GM18520 (cell line): ENCODE data around the gene PATJ.
"Not testable (repeated sequence)": the region's sequence is repeated elsewhere in the genome, so short reads cannot be mapped to it uniquely, and the experiment has no call there.

Experiments
- ATAC-seq: cut with Tn5 transposase; IDR thresholded peaks from one replicate; pipeline ENCODE4 v1.9.1; 2021; ENCODE audit not compliant: unreplicated experiment

PATJ gene

DNA sequence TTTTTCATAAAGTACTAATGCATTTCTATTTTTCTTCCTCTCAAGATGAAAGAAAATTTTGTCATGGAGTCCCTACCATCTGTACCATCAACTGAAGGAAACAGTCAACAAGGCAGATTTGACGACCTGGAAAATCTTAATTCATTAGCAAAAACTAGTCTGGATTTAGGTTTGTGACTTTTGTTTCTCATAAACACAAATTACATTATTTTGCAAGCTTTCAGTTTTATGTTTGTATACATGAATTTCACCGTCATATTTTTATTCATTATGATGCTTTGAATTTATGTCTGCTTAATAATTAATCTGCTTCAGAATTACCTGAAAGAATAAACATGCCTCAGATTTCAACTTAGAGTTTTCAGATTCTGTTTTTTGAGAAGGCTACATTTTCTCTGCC is 132.9 kb downstream of the PATJ start:
- no peak for ATAC-seq

DNA sequence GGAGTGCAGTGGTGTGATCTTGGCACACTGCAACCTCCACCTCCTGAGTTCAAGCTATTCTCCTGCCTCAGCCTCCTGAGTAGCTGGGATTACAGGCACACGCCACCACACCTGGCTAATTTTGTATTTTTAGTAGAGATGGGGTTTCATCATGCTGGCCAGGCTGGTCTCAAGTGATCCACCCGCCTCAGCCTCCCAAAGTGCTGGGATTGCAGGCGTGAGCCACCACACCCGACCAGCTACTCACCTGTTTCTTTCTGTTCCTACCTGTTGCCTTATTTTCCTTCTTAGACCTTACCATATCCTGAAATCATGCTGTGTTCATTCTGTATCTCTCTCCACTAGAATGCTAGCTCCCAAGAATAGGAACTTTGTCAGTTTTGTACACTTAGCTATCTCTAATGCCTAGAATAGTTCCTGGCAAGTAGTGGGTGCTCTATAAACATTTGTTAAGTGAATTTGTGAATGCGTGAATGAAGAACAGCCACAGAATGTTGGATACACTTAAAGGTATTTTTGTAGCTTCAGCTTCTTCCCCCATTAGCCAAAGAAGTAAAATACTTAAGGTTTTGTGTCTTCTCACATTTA is 137.7 kb downstream of the PATJ start:
- not testable (repeated sequence) for ATAC-seq

DNA sequence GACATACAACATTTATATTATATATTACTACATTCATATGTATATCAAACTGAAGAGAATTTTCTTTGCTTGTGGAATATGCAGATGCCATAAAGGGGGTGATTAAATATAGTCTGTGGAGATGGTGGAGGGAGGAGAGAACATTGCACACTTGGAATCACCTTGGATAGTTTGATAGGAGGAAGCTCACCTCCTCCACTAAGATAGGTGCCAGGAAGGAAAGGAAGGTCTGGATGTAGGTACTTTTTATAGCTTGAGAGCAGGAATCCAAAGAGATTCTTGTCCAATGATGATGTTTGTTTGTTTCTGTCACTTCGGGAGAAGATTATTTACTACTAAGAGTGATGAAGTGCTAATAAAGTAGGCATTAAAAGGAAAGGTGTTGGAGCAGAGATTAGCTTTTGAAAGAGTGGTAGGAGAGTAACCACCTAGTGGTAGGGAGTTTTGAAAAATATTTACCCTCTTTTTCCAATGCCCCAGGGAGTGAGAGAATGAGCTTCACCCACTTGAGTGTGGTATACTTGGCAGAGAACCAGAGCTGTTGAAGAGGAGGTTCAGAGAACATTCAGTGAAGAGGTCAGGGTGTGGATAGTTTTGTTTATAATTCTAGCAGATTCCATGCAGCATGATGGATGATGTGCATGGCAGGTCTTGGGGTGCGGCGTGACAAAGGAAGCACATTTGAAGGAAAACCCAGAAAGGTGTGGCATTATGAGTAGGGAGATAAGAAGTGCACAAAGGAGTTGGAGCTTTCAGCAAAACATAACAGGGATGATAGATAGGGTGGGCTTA is 145.0 kb downstream of the PATJ start:
- ATAC-seq: no peak

DNA sequence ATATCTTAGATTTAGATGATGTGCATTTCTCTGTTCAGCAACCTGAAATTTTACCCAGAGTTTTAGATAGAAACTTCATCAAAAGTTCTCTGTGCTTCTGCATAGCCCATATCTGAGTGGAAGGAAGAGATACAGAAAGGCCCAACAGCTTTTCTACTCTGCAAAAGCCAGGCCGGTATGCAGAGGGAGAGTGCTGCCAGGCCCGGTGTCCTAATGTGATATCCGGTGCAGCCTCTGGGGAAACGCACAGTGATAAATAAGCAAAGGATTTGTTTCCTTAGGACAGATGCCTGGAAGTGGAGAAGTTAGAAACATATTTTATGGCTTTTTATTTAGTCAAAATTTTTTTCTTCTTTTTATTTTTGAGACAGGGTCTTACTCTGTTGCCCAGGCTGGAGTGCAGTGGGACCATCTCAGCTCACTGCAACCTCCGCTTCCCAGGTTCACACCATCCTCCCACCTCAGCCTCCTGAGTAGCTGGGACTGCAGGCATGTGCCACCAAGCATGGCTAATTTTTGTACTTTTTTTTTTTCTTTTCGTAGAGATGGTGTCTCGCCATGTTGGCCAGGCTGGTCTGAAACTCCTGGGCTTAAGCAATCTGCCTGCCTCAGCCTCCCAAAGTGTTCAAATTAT is 145.8 kb downstream of the PATJ start:
- ATAC-seq: no peak

DNA sequence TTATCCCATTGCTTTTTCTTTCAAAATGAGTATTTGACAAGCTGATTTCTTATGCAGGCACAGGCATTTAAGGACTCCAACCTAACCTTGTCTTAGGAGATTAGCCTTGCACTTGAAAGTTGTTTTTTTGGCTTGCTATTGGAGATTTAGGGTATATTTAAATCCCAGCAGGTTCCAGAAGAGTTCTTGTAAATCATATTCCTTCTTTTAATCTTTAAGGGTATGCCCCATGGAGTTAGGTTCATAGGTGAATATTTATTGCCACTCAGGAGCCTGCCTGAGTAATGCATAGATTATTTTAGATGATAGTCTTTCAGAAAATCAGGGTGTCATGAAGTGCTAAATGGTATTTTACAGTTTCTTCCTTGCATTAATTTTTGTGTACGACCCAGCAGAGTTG is 146.5 kb downstream of the PATJ start:
- no peak for ATAC-seq

DNA sequence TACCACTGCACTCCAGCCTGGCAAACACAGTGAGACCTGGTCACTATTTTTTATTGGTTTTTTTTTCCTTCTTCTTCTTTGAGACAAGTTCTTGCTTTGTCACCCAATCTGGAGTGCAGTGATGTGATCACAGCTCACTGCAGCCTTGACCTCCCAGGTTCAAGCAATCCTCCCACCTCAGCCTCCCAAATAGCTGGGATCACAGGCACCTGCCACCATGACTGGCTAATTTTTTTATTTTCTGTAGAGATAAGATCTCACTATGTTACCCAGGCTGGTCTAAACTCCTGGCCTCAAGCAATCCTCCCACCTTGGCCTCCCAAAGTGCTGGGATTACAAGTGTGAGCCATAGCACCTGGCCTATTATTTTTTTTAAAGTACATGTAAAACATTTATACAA is 148.2 kb downstream of the PATJ start:
- not testable (repeated sequence) for ATAC-seq

DNA sequence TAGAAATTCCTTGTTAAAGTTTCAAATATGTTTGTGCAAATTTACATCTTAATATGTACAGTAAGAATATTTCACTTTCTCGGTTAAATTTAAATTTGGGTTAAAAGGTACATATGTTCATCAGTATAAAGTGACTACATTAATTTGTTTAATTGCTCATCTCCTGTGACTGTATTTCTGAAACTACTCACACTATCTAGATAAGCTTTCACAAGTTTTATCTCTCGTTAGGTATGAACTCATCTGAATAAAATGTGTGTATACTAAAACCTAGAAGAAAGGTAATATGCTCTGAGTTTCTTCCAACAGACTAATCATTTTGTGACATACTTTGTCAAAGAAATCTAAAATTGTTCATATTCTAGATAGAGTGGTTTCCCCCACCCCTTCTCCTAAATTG is 150.7 kb downstream of the PATJ start:
- ATAC-seq: no peak

DNA sequence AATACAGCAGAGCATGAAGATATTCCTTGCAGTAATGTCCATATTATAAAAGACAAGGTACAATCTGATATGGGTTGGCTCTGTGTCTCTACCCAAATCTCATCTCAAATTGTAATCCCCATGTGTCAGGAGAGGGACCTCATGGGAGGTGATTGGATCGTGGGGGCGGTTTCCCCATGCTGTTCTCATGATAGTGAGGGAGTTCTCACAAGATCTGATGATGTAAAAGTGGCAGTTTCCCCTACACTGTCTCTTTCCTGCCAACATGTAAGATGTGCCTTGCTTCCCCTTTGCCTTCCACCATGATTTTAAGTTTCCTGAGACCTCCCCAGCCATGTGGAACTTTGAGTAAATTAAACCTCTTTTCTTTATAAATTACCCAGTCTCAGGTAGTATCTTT is 152.0 kb downstream of the PATJ start:
- not testable (repeated sequence) for ATAC-seq

DNA sequence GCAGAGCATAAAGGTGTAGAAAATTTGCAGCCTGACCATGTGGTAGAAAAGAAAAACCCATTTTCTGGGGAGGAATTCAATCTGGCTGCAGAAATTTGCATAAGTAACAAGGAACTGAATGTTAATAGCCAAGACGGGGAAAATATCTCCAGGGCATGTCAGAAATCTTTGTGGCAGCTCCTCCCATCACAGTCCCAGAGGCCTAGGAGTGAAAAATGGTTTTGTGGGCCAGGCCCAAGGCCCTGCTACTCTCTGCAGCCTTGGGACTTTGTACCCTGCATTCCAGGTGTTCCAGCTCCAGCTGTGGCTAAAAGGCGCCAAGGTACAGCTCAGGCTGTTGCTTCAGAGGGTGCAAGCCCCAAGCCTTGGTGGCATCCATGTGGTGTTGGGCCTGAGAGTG is 152.9 kb downstream of the PATJ start:
- ATAC-seq: no peak

DNA sequence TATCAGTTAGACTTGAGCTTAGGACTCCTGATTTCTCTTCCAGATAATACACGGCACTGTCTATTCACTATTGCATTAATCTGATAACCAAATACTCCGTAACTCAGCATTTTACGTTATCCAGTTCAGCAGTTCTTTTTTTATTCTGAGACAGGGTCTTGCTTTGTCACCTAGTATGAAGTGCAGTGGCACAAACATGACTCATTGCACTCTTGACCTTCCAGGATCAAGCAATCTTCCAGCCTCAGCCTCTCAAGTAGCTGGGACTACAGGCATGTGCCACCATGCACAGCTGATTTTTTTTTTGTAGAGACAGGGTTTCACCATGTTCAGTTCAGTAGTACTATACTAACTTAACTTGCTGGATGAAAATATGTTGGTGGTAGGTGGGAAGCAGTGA is 156.4 kb downstream of the PATJ start:
- no peak for ATAC-seq

DNA sequence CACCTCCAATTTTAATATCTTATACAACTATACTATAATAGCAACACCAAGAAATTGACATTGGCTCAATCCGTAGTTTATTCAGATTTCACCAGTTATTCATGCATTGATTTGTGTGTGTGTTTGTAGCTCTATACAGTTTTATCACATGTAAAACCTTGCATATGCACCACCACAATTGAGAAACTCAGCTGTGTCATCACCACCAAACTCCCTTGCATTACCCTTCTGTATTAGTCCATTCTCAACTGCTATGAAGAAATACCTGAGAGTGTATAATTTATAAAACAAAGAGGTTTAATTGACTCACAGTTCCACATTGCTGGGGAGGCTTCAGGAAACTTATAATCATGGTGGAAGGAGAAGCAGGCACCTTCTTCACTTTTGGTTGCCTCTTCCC is 162.1 kb downstream of the PATJ start:
- no peak for ATAC-seq

DNA sequence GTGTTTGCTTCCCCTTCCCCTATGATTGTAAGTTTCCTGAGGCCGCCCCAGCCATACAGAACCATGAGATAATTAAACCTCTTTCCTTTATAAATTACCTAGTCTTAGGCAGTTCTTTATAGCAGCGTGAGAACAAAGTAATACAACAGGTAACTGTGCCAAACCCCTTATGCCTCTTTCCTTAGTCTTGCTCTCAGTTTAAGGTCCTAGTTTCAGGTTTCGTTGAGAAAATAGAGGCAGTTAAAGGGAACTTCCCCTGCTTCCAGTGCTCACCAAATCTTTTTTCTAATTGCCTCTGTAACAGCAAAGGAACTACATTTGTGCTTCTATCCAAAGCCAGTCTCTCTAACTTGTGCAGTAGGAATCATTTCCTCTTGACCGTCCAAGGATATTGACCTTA is 164.8 kb downstream of the PATJ start:
- no peak for ATAC-seq

DNA sequence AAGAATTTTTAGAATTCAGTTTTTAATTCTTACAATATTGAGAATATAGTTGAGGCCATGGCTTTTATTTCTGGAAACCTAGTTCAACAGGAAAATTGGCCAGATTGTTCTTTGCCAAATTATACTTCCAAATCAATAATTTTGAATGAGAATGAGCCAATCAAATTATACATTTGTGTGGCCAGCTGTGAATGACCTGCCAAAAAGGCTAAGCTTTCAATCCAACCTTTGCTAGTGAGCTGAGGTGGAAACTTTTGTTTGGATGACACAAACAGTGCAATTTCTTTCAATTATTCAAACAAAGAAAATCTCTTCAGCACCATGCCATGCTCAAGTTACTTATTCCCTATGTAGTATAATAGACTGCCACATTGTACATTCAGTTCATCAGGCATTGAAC is 167.8 kb downstream of the PATJ start:
- no peak for ATAC-seq

DNA sequence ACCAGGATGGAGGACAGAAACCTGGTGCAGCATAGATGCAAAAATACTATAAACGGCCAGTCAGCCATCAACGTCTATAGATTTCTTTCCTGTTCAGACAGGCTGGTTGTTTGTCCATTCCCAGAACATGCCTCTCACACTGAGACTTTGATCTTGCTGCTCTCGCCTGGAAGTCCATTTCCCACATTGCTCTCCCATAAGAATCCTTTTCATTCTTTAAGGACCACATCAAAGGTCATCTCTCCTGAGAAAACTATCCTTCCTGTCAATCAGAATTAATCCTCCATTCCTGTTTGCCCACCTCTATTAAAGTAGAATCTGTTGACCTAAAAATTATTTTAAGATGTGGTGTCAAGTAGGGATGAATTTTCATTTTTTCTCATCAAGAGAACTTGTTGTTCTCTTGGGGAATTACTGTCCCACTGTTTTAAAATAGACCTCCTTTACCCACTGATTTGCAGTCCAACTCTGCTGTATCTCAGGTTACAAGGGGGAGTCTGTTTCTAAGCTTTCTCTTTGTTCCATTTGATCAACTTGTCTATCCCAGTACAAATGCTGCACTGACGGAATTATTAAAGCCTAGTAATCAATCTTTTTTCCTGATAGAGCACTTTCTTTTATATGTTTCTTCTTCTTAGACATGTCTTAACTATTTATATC is 172.7 kb downstream of the PATJ start:
- ATAC-seq: no peak

DNA sequence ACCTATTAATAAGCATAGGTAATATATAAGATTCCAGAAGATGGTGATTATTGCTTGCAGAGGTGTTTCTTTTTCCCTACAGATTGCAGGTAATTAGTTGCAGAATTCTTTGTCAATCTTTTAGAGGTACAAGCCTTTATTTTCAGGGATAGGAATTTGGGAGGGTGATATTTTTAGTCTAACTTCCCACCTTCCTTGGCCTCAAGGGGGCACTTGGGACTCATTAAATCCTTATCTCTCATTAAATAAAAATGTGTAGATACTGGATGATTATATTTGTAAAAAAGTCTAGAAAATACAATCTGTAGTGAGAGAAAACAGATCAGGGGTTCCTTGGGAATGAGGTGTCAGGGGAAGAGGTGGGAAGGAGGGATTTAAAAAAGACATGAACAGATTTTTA is 179.2 kb downstream of the PATJ start:
- ATAC-seq: no peak

DNA sequence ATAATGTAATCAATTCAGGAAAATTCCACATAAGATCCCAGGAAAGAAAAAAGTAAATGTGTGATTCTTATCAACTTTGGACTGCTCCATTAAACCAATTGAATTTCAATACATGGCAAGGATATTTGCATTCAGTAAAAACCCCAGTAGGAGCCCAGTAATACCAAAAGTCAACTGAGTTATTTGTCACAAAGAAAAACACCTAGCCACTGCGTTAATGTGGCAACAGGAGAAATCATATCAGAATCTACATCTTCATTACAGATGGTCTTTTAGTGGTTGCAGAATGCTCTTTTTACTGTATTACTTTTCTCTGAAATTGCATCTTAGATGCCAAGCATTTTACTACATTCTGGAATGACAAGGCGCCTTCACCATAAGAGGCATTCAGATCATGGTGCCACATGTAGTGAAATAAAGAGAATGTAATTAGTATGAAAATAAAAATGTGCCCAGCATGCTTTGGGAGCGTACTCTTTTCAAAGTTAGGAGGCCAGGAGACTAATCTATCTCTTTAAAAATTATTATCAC is 180.7 kb downstream of the PATJ start:
- no peak for ATAC-seq

DNA sequence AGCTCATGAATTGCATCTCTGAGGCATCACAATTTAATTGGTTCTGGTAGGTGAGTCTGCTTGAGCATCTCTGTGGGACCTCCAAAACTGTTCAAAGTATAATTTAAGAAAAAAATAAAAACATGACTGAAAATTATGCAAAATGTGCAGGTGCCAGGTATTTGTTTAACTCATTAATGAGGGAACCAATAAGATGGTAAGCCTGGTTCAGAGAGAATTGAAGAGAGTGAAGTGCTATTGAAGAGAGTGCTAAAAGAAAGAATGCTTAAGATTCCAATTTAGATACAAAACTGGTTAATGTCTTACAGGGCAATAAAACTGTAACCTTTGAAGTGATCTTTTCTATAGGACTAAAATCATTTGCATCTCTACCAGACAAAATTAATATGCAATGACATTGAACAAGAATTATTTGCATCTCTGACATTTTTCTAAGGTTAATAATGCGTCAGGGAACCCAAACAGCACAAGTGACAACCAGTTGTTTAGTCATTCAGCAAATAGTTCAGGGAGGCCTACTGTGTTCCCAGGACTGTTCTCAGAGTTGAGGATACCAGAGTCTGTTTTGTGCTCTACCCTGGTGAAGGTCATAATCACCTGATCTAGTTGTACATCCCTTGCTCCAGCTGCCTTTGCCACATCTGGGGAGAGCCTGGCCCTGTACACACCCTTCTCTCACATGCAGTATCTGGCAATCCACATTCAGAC is 183.5 kb downstream of the PATJ start:
- no peak for ATAC-seq

DNA sequence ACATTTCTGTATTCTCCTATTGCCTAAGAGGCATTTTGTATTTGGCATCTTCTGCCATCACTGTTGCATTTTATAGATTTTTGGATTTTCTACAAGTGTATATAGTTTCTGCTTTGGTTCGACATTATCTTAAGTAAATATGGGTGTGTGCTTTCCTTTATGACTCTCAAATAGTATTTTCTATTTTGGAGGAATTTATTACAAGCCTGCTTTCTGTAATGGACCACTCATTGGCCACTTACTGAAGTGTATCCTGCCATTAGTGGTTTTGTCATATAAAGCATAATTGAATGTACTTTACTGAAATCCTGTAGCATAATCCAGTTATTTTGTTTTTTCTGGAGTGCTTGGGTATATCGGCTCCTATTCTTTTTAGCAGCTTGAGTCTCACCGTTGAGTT is 184.3 kb downstream of the PATJ start:
- ATAC-seq: no peak

DNA sequence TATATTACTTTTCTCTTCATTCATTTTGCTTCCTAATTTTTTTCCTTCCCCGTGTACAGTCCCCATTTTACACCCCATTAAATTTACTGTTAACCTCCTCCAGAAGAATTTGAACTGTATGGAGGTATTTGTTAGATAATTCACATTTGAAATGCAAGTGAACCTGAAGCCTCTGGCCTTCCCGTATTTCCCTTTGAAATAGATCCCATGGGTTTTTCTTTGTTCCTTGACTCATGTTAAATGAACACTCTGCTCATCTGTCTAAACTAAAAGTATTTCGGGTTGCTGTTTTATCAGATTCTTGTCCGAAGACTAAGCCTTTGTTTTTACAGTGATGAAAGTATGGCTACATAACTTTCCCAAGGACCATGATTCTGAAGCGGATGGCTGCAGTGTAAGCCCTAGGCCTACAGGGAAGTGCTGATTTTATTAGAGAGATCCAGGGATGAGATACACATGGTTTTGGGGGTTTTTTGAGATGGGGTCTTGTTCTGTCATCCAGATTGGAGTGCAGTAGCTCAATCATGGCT is 187.9 kb downstream of the PATJ start:
- no peak for ATAC-seq

DNA sequence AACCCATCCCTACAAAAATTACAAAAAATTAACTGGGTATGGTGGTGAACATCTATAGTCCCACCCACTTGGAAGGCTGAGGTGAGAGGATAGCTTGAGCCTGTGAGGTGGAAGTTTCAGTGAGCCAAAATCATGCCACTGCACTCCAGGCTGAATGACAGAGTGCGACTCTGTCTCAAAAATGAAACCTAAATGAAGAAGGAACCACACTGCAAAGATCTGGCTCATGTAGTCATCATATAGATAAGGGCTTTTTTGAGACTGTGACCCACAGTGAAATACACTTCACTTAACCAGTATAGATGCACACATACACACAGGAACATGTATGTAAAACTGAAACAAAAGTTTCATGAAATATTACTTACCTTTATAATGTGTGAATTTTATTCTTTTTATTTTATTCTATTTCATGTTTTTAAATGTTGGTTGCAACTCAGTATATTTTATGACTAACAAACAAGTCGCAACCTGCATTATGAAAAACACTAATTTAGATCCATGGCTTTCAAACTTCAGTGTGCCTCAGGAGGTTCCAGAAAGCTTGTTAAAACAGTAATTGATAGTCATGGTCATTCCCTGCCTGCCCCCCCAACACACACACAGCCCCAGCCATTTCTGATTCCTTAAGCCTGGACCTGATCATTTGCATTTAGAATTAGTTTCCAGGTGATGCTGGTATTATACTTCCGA is 189.5 kb downstream of the PATJ start:
- no peak for ATAC-seq
